ENCODE measurements around the gene ATRIP. TPM values are rescaled to one million over a fixed set of nuclear protein-coding genes. Genes with fewer than 3 reads are reported as not detected.

ATRIP gene
- total RNA-seq, 2 donors from 2014 or later: 2.0 to 3.1 TPM

- TF ChIP-seq CTCF (IDR thresholded peaks at IDR 0.05): no peak
- Histone ChIP-seq H3K36me3 (peaks cover 32% of the 10 kb centered on the region), H3K27ac (peak overlapping the region; percentile 35 to 98), H3K27me3 (no peaks in the 10 kb centered on the region), H3K4me3 (no peak overlapping the region), H3K9me3 (no peaks in the 10 kb centered on the region), H3K4me1 (peaks cover 0 to 82% of the 10 kb centered on the region in 2 donors)
- no peak for DNase-seq (ENCODE audit: low spot score)
These were observed 21.8 kb downstream of the ATRIP start for GRCh38 chr3:48468329-48468731.

GRCh38 chr3:48469046-48469915 lies 22.7 kb downstream of the ATRIP start:
- Histone ChIP-seq H3K27ac (peak overlapping the region; percentile 35 to 98), H3K4me3 (no peak overlapping the region), H3K36me3 (peaks cover 29% of the 10 kb centered on the region), H3K27me3 (no peaks in the 10 kb centered on the region), H3K4me1 (peaks cover 0 to 86% of the 10 kb centered on the region in 2 donors), H3K9me3 (no peaks in the 10 kb centered on the region)
- no peak for DNase-seq (ENCODE audit: low spot score)
- TF ChIP-seq CTCF (IDR thresholded peaks at IDR 0.05): no peak

GRCh38 chr3:48470286-48470685 lies 23.7 kb downstream of the ATRIP start:
- DNase-seq (ENCODE audit: low spot score): no peak
- Histone ChIP-seq H3K27me3 (no peaks in the 10 kb centered on the region), H3K9me3 (no peaks in the 10 kb centered on the region), H3K36me3 (peaks cover 24% of the 10 kb centered on the region), H3K4me3 (no peak overlapping the region), H3K27ac (peak overlapping the region in 1 of 2 donors; percentile 98), H3K4me1 (peaks cover 0 to 77% of the 10 kb centered on the region in 2 donors)
- TF ChIP-seq CTCF (IDR thresholded peaks at IDR 0.05): no peak

- peak overlapping the region; percentile 69 to 74 for H3K4me3 ChIP-seq
- H3K27ac ChIP-seq: peak overlapping the region; percentile 96 to 99
- peaks cover 0 to 55% of the 10 kb centered on the region in 2 donors for H3K4me1 ChIP-seq
- no peak for TF ChIP-seq CTCF (IDR thresholded peaks at IDR 0.05)
- H3K27me3 ChIP-seq: no peaks in the 10 kb centered on the region
- no peaks in the 10 kb centered on the region for H3K9me3 ChIP-seq
- H3K36me3 ChIP-seq: peaks cover 19% of the 10 kb centered on the region
- no peak for DNase-seq (ENCODE audit: low spot score)
These were observed 26.1 kb downstream of the ATRIP start for GRCh38 chr3:48472673-48472922.

- Histone ChIP-seq H3K4me1 (peaks cover 0 to 54% of the 10 kb centered on the region in 2 donors), H3K9me3 (no peaks in the 10 kb centered on the region), H3K27ac (peak overlapping the region; percentile 96 to 99), H3K4me3 (peak overlapping the region; percentile 69 to 74), H3K27me3 (no peaks in the 10 kb centered on the region), H3K36me3 (peaks cover 14% of the 10 kb centered on the region)
- DNase-seq (ENCODE audit: low spot score): peak; percentile 95
- peak; percentile 19 to 60 for TF ChIP-seq CTCF (IDR thresholded peaks at IDR 0.05)
These were observed 26.5 kb downstream of the ATRIP start for GRCh38 chr3:48472923-48473616.
